Measurements from ENCODE around the gene ITGA11. TPM values are rescaled to one million over a fixed set of nuclear protein-coding genes. Genes with fewer than 3 reads are reported as not detected.

Gene ITGA11
- total and polyA plus RNA-seq, 2 of the 13 experiments (the other 11 are each of a cell fraction or from before 2014, with no cell fraction given): not detected

DNA sequence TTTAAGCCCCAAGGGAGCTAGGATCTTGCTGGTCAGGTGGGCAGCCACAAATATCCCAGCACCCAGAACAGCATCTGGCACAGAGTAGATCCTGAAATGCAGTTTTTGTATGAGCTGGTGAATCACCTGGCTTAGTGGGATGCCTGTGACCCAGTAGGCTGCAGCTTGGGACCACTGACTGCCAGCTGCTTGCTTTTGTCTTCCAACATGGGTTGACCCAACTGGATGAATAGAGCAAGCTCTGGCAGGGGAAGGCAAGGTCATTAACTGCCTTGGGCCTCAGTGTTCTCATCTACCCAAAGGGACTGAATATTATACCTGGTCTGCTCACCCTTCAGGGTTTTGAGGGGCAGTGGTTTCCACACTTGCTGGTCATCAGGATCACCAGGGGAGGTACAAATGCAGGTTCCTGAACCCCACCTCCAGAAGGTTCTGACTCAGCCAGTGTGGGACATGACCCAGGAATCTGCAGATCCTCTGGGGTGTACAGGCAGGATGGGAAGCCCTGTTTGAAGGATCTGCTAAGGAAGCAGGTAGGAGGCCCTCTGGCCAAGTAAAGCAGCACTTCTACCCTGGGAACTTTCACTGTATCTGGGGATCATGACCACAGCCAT, 55.4 kb downstream of the ITGA11 start:
- no TSS peak for BruUV-seq (replicated peaks)
- CTCF ChIA-PET (ENCODE audit: low intra/inter-chr PET ratio, low total read pairs): no interaction called here

DNA sequence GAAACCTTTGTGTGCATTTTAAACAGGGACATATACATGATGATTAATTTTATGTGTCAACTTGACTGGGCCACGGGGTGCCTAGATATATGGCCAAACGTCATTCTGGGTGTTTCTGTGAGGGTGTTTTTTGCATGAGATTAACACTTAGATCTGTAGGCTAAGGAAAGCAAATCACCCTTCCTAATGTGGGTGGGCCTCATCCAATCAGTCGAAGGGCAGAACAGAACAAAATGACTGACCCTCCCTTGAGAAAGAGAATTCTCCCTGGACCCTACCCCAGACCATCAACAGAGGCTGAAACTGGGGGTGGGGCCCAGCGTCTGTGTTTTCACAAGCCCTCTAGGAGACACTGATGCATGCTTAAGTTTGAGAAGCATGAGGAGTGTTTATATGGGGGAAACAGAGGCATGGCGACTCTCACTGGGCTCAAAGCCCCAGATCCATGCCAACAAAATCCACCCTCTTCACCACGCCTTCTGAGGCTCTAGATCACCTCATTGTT, 56.2 kb downstream of the ITGA11 start:
- Histone ChIP-seq H3K9ac (ENCODE audit: insufficient read depth, low read depth, low read length) (no peak overlapping the region), H4K20me1 (ENCODE audit: insufficient read depth, low read length) (no peaks in the 10 kb centered on the region), H3K36me3 (replicated peaks in 1 of 2; ENCODE audit: control insufficient read depth in 1 of 2, insufficient read depth in 2 of 2, low read length in 2 of 2) (no peaks in the 10 kb centered on the region), H2AFZ (ENCODE audit: low read length) (no peak overlapping the region), H3K27ac (ENCODE audit: extremely low read length, insufficient read depth, low read length) (no peak overlapping the region), H3K4me2 (ENCODE audit: low read depth, low read length) (no peak overlapping the region), H3K4me3 (replicated peaks in 1 of 3; ENCODE audit: insufficient read depth in 1 of 3, low read depth in 2 of 3, low read length in 3 of 3) (no peak overlapping the region), H3K79me2 (ENCODE audit: insufficient read depth, low read length) (no peaks in the 10 kb centered on the region), H3K27me3 (ENCODE audit: control insufficient read depth in 1 of 2, insufficient read depth in 2 of 2, low read length in 2 of 2) (peaks cover 0 to 7% of the 10 kb centered on the region in 2 experiments; a peak in 2 of 5 replicates), H3K9me3 (ENCODE audit: low read length) (no peaks in the 10 kb centered on the region), H3K4me1 (ENCODE audit: insufficient read depth, low read length) (no peaks in the 10 kb centered on the region)
- TF ChIP-seq, protein P1, sequence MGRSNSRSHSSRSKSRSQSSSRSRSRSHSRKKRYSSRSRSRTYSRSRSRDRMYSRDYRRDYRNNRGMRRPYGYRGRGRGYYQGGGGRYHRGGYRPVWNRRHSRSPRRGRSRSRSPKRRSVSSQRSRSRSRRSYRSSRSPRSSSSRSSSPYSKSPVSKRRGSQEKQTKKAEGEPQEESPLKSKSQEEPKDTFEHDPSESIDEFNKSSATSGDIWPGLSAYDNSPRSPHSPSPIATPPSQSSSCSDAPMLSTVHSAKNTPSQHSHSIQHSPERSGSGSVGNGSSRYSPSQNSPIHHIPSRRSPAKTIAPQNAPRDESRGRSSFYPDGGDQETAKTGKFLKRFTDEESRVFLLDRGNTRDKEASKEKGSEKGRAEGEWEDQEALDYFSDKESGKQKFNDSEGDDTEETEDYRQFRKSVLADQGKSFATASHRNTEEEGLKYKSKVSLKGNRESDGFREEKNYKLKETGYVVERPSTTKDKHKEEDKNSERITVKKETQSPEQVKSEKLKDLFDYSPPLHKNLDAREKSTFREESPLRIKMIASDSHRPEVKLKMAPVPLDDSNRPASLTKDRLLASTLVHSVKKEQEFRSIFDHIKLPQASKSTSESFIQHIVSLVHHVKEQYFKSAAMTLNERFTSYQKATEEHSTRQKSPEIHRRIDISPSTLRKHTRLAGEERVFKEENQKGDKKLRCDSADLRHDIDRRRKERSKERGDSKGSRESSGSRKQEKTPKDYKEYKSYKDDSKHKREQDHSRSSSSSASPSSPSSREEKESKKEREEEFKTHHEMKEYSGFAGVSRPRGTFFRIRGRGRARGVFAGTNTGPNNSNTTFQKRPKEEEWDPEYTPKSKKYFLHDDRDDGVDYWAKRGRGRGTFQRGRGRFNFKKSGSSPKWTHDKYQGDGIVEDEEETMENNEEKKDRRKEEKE (IDR thresholded peaks at IDR 0.05): no peak
- 2% methylated on average over 5 of the region's 6 CpGs for WGBS (ENCODE audit: low lambda C conversion rate)
- BruUV-seq (replicated peaks): no TSS peak
- ATAC-seq (no peak), DNase-seq (ENCODE audit: low spot score) (no peak), FAIRE-seq (no peak)
- in situ Hi-C loops (cut with HindIII; ENCODE audit: extremely low pct_ligation_motif_present, low pct_unique_long_range_greater_than_20kb): no loop called here
- ChIA-PET CTCF (ENCODE audit: low intra/inter-chr PET ratio, low total read pairs) (no interaction called here), POLR2A (no interaction called here)
- intact Hi-C loops (cut with micrococcal nuclease; ENCODE audit: unreplicated experiment): no loop called here

More for the DNA sequence above, 55.4 kb downstream of the ITGA11 start:
- in situ Hi-C loops (cut with HindIII; ENCODE audit: extremely low pct_ligation_motif_present, low pct_unique_long_range_greater_than_20kb): no loop called here
- intact Hi-C loops (cut with micrococcal nuclease; ENCODE audit: unreplicated experiment): no loop called here
- no peak overlapping the region for H3K27ac ChIP-seq (ENCODE audit: extremely low read length, insufficient read depth, low read length)
- H3K9ac ChIP-seq (ENCODE audit: insufficient read depth, low read depth, low read length): no peak overlapping the region
- no peak for TF ChIP-seq ZNF143 (CRISPR knock-in tag; IDR thresholded peaks at IDR 0.05)
- no peak for TF ChIP-seq ZNF224 (CRISPR knock-in tag; IDR thresholded peaks at IDR 0.05)
- TF ChIP-seq ZNF337 (CRISPR knock-in tag; IDR thresholded peaks at IDR 0.05; ENCODE audit: borderline replicate concordance, low read depth): no peak
- no peak for TF ChIP-seq ZC3H13 (CRISPR knock-in tag; IDR thresholded peaks at IDR 0.05)
- TF ChIP-seq HIVEP1 (CRISPR knock-in tag; IDR thresholded peaks at IDR 0.05): no peak
- no peak for TF ChIP-seq SMAD1 (CRISPR knock-in tag; IDR thresholded peaks at IDR 0.05; ENCODE audit: borderline replicate concordance, low read depth)
- no peak for TF ChIP-seq KDM1A (CRISPR knock-in tag; IDR thresholded peaks at IDR 0.05)
- TF ChIP-seq, protein P2, sequence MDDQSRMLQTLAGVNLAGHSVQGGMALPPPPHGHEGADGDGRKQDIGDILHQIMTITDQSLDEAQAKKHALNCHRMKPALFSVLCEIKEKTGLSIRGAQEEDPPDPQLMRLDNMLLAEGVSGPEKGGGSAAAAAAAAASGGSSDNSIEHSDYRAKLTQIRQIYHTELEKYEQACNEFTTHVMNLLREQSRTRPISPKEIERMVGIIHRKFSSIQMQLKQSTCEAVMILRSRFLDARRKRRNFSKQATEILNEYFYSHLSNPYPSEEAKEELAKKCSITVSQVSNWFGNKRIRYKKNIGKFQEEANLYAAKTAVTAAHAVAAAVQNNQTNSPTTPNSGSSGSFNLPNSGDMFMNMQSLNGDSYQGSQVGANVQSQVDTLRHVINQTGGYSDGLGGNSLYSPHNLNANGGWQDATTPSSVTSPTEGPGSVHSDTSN (CRISPR knock-in tag; IDR thresholded peaks at IDR 0.05; ENCODE audit: borderline replicate concordance): no peak
- H3K9me3 ChIP-seq (ENCODE audit: low read length): no peaks in the 10 kb centered on the region
- H3K4me2 ChIP-seq (ENCODE audit: low read depth, low read length): no peak overlapping the region
- DNase-seq (ENCODE audit: low spot score): no peak
- H3K4me1 ChIP-seq (ENCODE audit: insufficient read depth, low read length): peaks cover 1% of the 10 kb centered on the region
- POLR2A ChIA-PET: no interaction called here
- no peak overlapping the region for H3K4me3 ChIP-seq (replicated peaks in 1 of 3; ENCODE audit: insufficient read depth in 1 of 3, low read depth in 2 of 3, low read length in 3 of 3)
- H3K36me3 ChIP-seq (replicated peaks in 1 of 2; ENCODE audit: control insufficient read depth in 1 of 2, insufficient read depth in 2 of 2, low read length in 2 of 2): no peaks in the 10 kb centered on the region
- ATAC-seq: no peak
- H4K20me1 ChIP-seq (ENCODE audit: insufficient read depth, low read length): no peaks in the 10 kb centered on the region
- no peak for FAIRE-seq
- H3K79me2 ChIP-seq (ENCODE audit: insufficient read depth, low read length): no peaks in the 10 kb centered on the region
- peaks cover 0 to 7% of the 10 kb centered on the region in 2 experiments; a peak in 2 of 5 replicates for H3K27me3 ChIP-seq (ENCODE audit: control insufficient read depth in 1 of 2, insufficient read depth in 2 of 2, low read length in 2 of 2)
- no peak overlapping the region for H2AFZ ChIP-seq (ENCODE audit: low read length)
